ENCODE measurements around the gene KRTAP10-2. TPM values are rescaled to one million over a fixed set of nuclear protein-coding genes. Genes with fewer than 3 reads are reported as not detected.
A peak's percentile ranks its signal among the peaks of the same experiment; 100 is the strongest.
"Not testable (repeated sequence)": the region's sequence is repeated elsewhere in the genome, so short reads cannot be mapped to it uniquely, and the experiment has no call there.

KRTAP10-2 gene
- total and polyA plus RNA-seq, 2 experiments from 2014 or later: not detected

DNA sequence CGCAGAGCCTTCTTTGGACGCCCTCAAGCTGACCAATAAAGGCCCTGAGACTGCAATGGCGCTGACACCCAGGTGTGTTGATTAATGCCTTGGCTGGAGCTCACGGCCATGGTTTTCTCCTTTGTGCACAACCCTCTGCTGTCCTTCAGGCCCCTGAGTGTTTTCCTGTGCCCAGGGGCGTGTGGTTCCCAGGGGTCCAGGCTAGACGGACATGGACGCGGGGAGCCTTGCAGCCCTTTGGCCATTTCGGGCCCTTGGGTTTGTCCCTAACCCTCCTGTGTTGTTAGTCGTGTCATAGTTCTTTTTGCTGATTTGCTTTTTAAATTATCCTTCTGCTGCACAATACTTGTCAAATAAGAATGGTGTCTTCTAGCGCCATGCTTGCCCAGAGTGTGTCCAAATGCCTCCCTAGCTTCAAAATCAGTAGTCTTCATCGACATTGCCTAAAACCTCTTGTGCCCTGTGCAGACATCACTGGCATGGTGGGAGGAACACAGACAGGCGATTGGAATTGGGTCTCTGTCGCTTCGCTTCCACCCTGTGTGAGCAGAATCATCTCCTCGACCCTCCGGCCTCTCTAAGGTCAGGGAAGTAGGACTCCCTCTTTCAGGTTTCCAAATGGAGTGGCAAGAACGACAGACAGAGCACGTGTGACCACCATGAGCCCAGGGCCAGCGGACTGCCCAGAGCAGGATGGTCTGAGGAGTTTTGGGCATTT lies 24.2 kb upstream of the KRTAP10-2 start:
- no peak for DNase-seq
- TF ChIP-seq EZH2 (IDR thresholded peaks at IDR 0.05; ENCODE audit: insufficient read depth, poor library complexity, severe bottlenecking) (no peak), EZH2phosphoT487 (IDR thresholded peaks at IDR 0.05; ENCODE audit: insufficient read depth, low read depth) (no peak)
- no peak overlapping the region for H3K9ac ChIP-seq
- H3K36me3 ChIP-seq (ENCODE audit: low read depth): no peaks in the 10 kb centered on the region
- no peaks in the 10 kb centered on the region for H4K20me1 ChIP-seq (ENCODE audit: insufficient read depth)
- H3K27ac ChIP-seq: no peak overlapping the region
- no peaks in the 10 kb centered on the region for H3K79me2 ChIP-seq (ENCODE audit: insufficient read depth)
- no peaks in the 10 kb centered on the region for H3K9me3 ChIP-seq (ENCODE audit: low read depth)
- no peaks in the 10 kb centered on the region for H3K4me1 ChIP-seq (ENCODE audit: insufficient read depth)
- 49 to 52% methylated on average over 20 of the region's 20 CpGs for WGBS, 2 experiments (ENCODE audit: low coverage in 1 of 2, low lambda C conversion rate in 2 of 2, missing lambda C conversion rate in 2 of 2)
- H3K27me3 ChIP-seq (replicated peaks; ENCODE audit: insufficient read depth): peaks cover 5% of the 10 kb centered on the region; the same call in 1 of the 2 replicates
- no peak overlapping the region for H2AFZ ChIP-seq
- H3K9me2 ChIP-seq (ENCODE audit: insufficient read depth): no peaks in the 10 kb centered on the region
- in situ Hi-C loops (cut with MboI): loop anchor here (25.0 kb wide), 1 partner anchor 513 kb away; no protein-coding TSS in a partner anchor
- H3K4me3 ChIP-seq: no peak overlapping the region
- H3F3A ChIP-seq (ENCODE audit: insufficient read depth): no peaks in the 10 kb centered on the region
- H3K4me2 ChIP-seq (ENCODE audit: unreplicated experiment): no peak overlapping the region

DNA sequence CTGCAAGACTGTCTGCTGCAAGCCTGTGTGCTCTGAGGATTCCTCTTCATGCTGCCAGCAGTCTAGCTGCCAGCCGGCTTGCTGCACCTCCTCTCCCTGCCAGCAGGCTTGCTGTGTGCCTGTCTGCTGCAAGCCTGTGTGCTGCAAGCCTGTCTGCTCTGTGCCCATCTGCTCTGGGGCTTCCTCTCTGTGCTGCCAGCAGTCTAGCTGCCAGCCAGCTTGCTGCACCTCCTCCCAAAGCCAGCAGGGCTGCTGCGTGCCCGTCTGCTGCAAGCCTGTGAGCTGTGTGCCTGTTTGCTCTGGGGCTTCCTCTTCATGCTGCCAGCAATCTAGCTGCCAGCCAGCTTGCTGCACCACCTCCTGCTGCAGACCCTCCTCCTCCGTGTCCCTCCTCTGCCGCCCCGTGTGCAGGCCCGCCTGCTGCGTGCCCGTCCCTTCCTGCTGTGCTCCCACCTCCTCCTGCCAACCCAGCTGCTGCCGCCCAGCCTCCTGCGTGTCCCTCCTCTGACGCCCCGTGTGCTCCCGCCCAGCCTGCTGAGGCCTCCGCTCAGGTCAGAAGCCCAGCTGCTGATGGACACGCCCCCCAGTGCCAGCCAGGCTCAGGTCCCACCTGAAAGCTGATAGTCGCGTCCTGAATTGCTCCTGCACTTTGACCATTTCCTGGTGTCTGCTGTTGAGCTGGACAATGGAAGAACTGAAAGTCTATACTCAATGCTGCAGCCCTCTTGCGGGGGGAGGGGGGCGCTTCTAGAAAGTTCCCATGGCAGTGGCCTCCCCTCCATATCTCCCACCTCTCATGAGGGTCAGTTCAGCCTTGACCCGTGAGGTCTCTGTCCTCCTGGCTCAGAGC lies 23.4 kb upstream of the KRTAP10-2 start:
- Histone ChIP-seq H3K79me2 (ENCODE audit: insufficient read depth) (no peaks in the 10 kb centered on the region), H3K4me2 (ENCODE audit: unreplicated experiment) (no peak overlapping the region), H4K20me1 (ENCODE audit: insufficient read depth) (no peaks in the 10 kb centered on the region), H3K9me2 (ENCODE audit: insufficient read depth) (no peaks in the 10 kb centered on the region), H3K36me3 (ENCODE audit: low read depth) (no peaks in the 10 kb centered on the region), H3K4me1 (ENCODE audit: insufficient read depth) (no peaks in the 10 kb centered on the region), H3K27ac (no peak overlapping the region), H3K27me3 (replicated peaks; ENCODE audit: insufficient read depth) (peaks cover 5% of the 10 kb centered on the region; the same call in 1 of the 2 replicates), H2AFZ (no peak overlapping the region), H3K9ac (no peak overlapping the region), H3K4me3 (no peak overlapping the region), H3F3A (ENCODE audit: insufficient read depth) (no peaks in the 10 kb centered on the region), H3K9me3 (ENCODE audit: low read depth) (no peaks in the 10 kb centered on the region)
- 25 to 28% methylated on average over 18 to 21 of the region's 21 CpGs for WGBS, 2 experiments (ENCODE audit: low coverage in 1 of 2, low lambda C conversion rate in 2 of 2, missing lambda C conversion rate in 2 of 2)
- in situ Hi-C loops (cut with MboI): loop anchor here (25.0 kb wide), 1 partner anchor 512 kb away; no protein-coding TSS in a partner anchor
- no peak for DNase-seq
- TF ChIP-seq EZH2 (IDR thresholded peaks at IDR 0.05; ENCODE audit: insufficient read depth, poor library complexity, severe bottlenecking): no peak
- TF ChIP-seq EZH2phosphoT487 (IDR thresholded peaks at IDR 0.05; ENCODE audit: insufficient read depth, low read depth): no peak

DNA sequence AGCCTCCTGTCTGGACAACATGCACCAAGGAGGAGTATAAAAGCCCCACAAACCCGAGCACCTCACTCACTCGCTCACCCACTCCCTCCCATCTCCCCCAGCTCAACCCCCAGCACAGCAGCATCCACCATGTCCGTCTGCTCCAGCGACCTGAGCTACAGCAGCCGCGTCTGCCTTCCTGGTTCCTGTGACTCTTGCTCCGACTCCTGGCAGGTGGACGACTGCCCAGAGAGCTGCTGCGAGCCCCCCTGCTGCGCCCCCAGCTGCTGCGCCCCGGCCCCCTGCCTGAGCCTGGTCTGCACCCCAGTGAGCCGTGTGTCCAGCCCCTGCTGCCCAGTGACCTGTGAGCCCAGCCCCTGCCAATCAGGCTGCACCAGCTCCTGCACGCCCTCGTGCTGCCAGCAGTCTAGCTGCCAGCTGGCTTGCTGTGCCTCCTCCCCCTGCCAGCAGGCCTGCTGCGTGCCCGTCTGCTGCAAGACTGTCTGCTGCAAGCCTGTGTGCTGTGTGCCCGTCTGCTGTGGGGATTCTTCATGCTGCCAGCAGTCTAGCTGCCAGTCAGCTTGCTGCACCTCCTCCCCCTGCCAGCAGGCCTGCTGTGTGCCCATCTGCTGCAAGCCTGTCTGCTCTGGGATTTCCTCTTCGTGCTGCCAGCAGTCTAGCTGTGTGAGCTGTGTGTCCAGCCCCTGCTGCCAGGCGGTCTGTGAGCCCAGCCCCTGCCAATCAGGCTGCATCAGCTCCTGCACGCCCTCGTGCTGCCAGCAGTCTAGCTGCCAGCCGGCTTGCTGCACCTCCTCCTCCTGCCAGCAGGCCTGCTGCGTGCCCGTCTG lies 22.5 kb upstream of the KRTAP10-2 start, which contains the start of gene KRTAP10-4:
TSS of gene KRTAP10-4 (plus strand) at position 100 of the 827 bp plus-strand sequence. CDS start at position 130, 30 bp downstream.
- H3K9me3 ChIP-seq (ENCODE audit: low read depth); H3K4me2 ChIP-seq (ENCODE audit: unreplicated experiment); H3K9ac ChIP-seq; H3K36me3 ChIP-seq (ENCODE audit: low read depth); DNase-seq; H3K79me2 ChIP-seq (ENCODE audit: insufficient read depth); H2AFZ ChIP-seq; H3K9me2 ChIP-seq (ENCODE audit: insufficient read depth); in situ Hi-C loops (cut with MboI); H3K4me3 ChIP-seq; H3K27ac ChIP-seq; H3K4me1 ChIP-seq (ENCODE audit: insufficient read depth); H3F3A ChIP-seq (ENCODE audit: insufficient read depth); H3K27me3 ChIP-seq (replicated peaks; ENCODE audit: insufficient read depth); H4K20me1 ChIP-seq (ENCODE audit: insufficient read depth): not testable (repeated sequence)
- WGBS, 2 experiments (ENCODE audit: low coverage in 1 of 2, low lambda C conversion rate in 2 of 2, missing lambda C conversion rate in 2 of 2): 11 to 13% methylated on average over 19 of the region's 25 CpGs

DNA sequence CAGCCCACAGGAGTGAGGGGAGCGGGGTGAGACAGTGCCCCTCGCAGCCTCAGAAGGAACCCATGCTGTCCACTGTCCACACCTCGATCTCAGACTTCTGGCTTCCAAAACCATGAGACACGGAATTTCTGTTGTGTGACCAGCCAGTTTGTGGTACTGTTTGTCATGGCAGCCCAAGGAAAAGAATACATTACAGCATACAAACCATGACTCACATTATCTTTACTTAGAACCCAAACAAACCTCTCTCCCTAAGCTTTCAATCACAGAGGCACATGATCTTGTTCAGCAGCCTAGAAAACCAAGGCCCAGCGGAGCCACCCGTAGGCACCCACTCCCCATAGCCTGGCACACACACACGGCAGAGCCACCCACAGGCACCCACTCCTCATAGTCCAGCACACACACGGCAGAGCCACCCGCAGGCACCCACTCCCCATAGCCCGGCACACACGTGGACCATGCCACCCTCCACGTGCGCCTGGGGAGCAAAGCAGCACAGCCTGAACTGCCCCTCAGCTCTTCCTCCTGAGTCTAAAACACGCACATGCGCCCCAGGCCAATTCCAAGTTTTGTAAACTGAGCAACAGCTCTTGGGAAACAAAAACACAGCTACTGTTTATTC lies 21.8 kb upstream of the KRTAP10-2 start:
- no peaks in the 10 kb centered on the region for H4K20me1 ChIP-seq (ENCODE audit: insufficient read depth)
- H3K79me2 ChIP-seq (ENCODE audit: insufficient read depth): no peaks in the 10 kb centered on the region
- WGBS, 2 experiments (ENCODE audit: low coverage in 1 of 2, low lambda C conversion rate in 2 of 2, missing lambda C conversion rate in 2 of 2): 35 to 37% methylated on average over 15 of the region's 15 CpGs
- H3K4me2 ChIP-seq (ENCODE audit: unreplicated experiment): no peak overlapping the region
- TF ChIP-seq EZH2phosphoT487 (IDR thresholded peaks at IDR 0.05; ENCODE audit: insufficient read depth, low read depth) (no peak), EZH2 (IDR thresholded peaks at IDR 0.05; ENCODE audit: insufficient read depth, poor library complexity, severe bottlenecking) (no peak)
- no peak overlapping the region for H3K4me3 ChIP-seq
- H3K4me1 ChIP-seq (ENCODE audit: insufficient read depth): no peaks in the 10 kb centered on the region
- no peaks in the 10 kb centered on the region for H3K36me3 ChIP-seq (ENCODE audit: low read depth)
- H3F3A ChIP-seq (ENCODE audit: insufficient read depth): no peaks in the 10 kb centered on the region
- DNase-seq: peak; percentile 44
- H3K9me2 ChIP-seq (ENCODE audit: insufficient read depth): no peaks in the 10 kb centered on the region
- H2AFZ ChIP-seq: no peak overlapping the region
- in situ Hi-C loops (cut with MboI): no loop called here
- peaks cover 5% of the 10 kb centered on the region; the same call in 1 of the 2 replicates for H3K27me3 ChIP-seq (replicated peaks; ENCODE audit: insufficient read depth)
- H3K9me3 ChIP-seq (ENCODE audit: low read depth): no peaks in the 10 kb centered on the region
- no peak overlapping the region for H3K27ac ChIP-seq
- H3K9ac ChIP-seq: no peak overlapping the region

All from GM23248 (cell line).